Central memory CD8-positive, alpha-beta T cell (primary cell): ENCODE measurements around the gene ITGB8.

Experiments
- ATAC-seq: fragments of 150-1000 bp; cut with Tn5 transposase; replicated peaks from 2 replicates; pipeline ENCODE4 v1.10.0; 2022; ENCODE audit warnings: mild to moderate bottlenecking, moderate FRiP score, moderate number of reproducible peaks; ENCODE audit not compliant: poor library complexity, severe bottlenecking; ENCODE audit errors: extremely low read depth
- DNase-seq, 2 donors: peaks; one replicate each; pipeline ENCODE4 v3.0.0; 2021; ENCODE audit warnings: low spot score in 2 of 2
- H3K27ac Mint-ChIP-seq: one replicate; pipeline ENCODE4 v1.8.0; 2022; ENCODE audit warnings: low read depth, mild to moderate bottlenecking, moderate library complexity, mixed read lengths
- H3K27me3 Mint-ChIP-seq: one replicate; pipeline ENCODE4 v1.8.0; 2022; ENCODE audit warnings: mixed read lengths
- H3K36me3 Mint-ChIP-seq: one replicate; pipeline ENCODE4 v1.8.0; 2022; ENCODE audit warnings: mild to moderate bottlenecking, moderate library complexity, mixed read lengths; ENCODE audit not compliant: insufficient read depth
- H3K4me1 Mint-ChIP-seq: one replicate; pipeline ENCODE4 v1.8.0; 2022; ENCODE audit warnings: mixed read lengths
- H3K4me3 Mint-ChIP-seq: one replicate; pipeline ENCODE4 v1.8.0; 2022; ENCODE audit warnings: mild to moderate bottlenecking, moderate library complexity, mixed read lengths
- H3K9me3 Mint-ChIP-seq: one replicate; pipeline ENCODE4 v1.8.0; 2022; ENCODE audit warnings: mixed read lengths

ITGB8 gene

DNA sequence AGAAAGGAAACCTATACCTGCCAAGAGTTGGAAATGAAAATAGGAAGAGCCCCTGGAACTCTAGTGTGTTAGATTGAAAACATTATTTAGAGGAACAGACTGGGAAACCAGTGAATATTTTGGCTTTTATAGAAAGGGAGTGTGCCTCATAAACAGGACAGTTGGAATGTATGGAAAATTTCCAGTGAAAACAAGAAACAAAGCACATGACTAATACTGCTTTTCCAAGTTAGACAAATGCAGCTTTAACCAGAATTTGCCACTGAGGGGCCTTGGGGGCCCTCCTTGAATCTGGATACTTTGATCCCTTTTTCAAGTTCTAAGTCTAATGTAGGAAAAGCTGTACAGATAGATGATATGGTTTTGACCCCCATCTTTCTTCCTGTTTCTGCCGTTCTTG lies 21.2 kb downstream of the ITGB8 start:
- H3K27ac Mint-ChIP-seq = no peak overlapping the region
- no peak overlapping the region for H3K4me3 Mint-ChIP-seq
- ATAC-seq (no peak), DNase-seq (no peak)
- peaks cover 4% of the 10 kb centered on the region for H3K36me3 Mint-ChIP-seq
- no peaks in the 10 kb centered on the region for H3K27me3 Mint-ChIP-seq
- no peaks in the 10 kb centered on the region for H3K4me1 Mint-ChIP-seq
- H3K9me3 Mint-ChIP-seq = peaks cover 5% of the 10 kb centered on the region

GRCh38 chr7:20352573-20353306 lies 22.0 kb downstream of the ITGB8 start:
- Mint-ChIP-seq H3K4me3 (no peak overlapping the region), H3K36me3 (peaks cover 4% of the 10 kb centered on the region), H3K27ac (no peak overlapping the region), H3K4me1 (no peaks in the 10 kb centered on the region), H3K9me3 (no peaks in the 10 kb centered on the region), H3K27me3 (no peaks in the 10 kb centered on the region)
- DNase-seq (no peak), ATAC-seq (no peak)

DNA sequence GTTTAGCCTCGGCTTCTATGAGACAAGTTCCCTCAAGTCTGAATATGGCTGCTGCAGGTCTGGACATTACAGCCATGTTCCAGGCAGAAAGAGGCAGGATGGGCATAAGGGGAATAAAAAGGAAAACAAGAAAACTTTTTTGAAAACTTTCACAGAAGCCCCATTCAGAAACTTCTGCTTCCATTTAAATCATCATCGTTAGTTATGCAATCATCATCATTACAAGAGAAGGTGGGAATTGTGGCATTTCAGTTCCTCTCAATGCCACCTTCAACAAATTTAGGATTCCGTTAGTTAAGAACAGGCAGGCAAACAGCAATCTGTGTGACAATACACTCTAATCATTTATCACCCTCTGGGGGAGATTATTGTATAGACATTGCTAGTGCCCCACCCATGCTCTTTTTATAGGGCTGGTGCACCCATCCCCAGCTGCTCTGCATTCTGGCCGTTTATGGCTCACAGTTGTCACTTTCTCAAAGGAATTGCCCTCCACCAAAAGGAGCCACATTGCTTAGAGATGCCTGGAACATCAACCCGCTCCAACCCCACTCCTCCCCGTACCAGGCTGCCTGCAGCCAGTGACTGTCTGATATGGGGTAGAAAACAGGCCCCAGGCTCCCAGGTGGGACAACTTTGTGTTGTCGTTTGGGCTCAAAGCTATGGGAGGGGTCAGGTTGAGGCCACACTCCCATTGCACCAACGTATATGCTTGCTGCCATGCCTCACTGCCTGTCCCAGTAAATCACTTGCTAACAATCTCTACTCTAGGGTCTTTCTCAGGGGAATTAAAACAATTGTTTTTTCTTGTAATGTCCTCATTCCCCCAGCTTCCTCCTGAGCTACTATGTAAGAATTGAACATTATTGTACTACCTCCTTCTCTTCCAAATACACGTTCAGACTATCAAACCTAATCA lies 24.2 kb downstream of the ITGB8 start:
- DNase-seq = no peak
- Mint-ChIP-seq H3K27ac (no peak overlapping the region), H3K4me1 (no peaks in the 10 kb centered on the region), H3K4me3 (no peak overlapping the region), H3K36me3 (peaks cover 4% of the 10 kb centered on the region), H3K27me3 (no peaks in the 10 kb centered on the region), H3K9me3 (no peaks in the 10 kb centered on the region)
- ATAC-seq = no peak

GRCh38 chr7:20358106-20358505 lies 27.4 kb downstream of the ITGB8 start:
- H3K27ac Mint-ChIP-seq = no peak overlapping the region
- ATAC-seq (no peak), DNase-seq (no peak)
- H3K36me3 Mint-ChIP-seq = peaks cover 2% of the 10 kb centered on the region
- H3K27me3 Mint-ChIP-seq = no peaks in the 10 kb centered on the region
- H3K9me3 Mint-ChIP-seq = no peaks in the 10 kb centered on the region
- no peaks in the 10 kb centered on the region for H3K4me1 Mint-ChIP-seq
- H3K4me3 Mint-ChIP-seq = no peak overlapping the region

DNA sequence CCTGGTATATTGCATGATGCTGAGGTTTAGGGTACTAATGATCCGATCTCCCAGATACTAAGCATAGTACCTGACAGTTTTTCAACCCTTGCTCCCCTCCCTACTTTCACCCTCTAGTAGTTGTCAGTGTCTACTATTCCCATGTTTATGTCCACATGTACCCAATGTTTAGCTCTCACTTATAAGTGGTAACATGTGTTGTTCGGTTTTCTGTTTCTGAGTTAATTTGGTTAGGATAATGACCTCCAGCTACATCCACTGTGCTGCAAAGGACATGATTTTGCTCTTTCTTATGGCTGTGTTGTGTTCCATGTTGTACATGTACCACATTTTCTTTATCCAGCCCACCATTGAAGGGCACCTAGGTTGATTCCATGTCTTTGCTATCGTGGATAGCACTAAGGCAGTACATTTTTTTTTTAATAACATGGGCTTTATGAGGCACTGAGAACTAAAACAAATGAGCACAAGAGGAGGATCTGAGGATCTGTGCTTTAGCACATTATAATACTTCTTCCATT lies 28.1 kb downstream of the ITGB8 start:
- Mint-ChIP-seq H3K27ac (no peak overlapping the region), H3K27me3 (no peaks in the 10 kb centered on the region), H3K4me1 (no peaks in the 10 kb centered on the region), H3K4me3 (no peak overlapping the region), H3K36me3 (peaks cover 2% of the 10 kb centered on the region), H3K9me3 (no peaks in the 10 kb centered on the region)
- DNase-seq (no peak), ATAC-seq (no peak)

- H3K4me1 Mint-ChIP-seq = no peaks in the 10 kb centered on the region
- H3K36me3 Mint-ChIP-seq = peaks cover 2% of the 10 kb centered on the region
- no peaks in the 10 kb centered on the region for H3K27me3 Mint-ChIP-seq
- H3K27ac Mint-ChIP-seq = no peak overlapping the region
- H3K9me3 Mint-ChIP-seq = no peaks in the 10 kb centered on the region
- ATAC-seq (no peak), DNase-seq (no peak)
- no peak overlapping the region for H3K4me3 Mint-ChIP-seq
These were observed 28.8 kb downstream of the ITGB8 start for GRCh38 chr7:20359341-20359963.

DNA sequence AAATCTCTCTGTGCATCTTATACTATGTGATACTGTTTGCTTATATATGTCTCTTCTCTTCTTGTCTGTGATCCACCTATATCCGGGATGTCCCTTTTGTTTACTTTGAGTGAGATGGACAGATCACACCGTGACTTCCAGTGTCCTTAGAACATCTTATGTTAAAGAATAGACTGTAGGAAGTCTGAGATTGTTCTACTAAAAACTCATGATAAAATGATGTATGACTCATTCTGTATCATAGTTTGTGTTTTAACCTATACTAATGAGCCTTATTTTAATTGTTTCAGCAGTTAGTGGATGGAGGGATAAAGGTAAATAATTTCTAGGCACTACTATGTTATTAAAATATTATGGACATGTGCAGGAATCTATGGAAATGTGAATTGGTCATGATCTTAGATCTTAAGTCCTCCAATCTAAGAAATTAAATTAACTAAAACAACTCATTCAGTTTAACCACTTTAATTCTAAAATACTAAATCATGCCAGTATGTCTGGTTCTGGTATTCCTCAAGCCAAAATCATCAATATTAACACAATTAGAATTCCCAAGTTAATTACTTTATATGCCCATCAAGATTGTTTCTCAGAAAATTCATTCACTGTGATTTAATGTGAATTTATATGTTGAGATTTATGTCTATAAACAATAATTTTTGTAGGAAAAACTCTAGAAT lies 32.0 kb downstream of the ITGB8 start:
- no peak overlapping the region for H3K27ac Mint-ChIP-seq
- no peaks in the 10 kb centered on the region for H3K9me3 Mint-ChIP-seq
- H3K27me3 Mint-ChIP-seq = no peaks in the 10 kb centered on the region
- no peaks in the 10 kb centered on the region for H3K36me3 Mint-ChIP-seq
- no peak overlapping the region for H3K4me3 Mint-ChIP-seq
- H3K4me1 Mint-ChIP-seq = no peaks in the 10 kb centered on the region
- DNase-seq (no peak), ATAC-seq (no peak)

- H3K36me3 Mint-ChIP-seq = no peaks in the 10 kb centered on the region
- no peaks in the 10 kb centered on the region for H3K9me3 Mint-ChIP-seq
- H3K27ac Mint-ChIP-seq = no peak overlapping the region
- ATAC-seq (no peak), DNase-seq (no peak)
- no peaks in the 10 kb centered on the region for H3K27me3 Mint-ChIP-seq
- no peaks in the 10 kb centered on the region for H3K4me1 Mint-ChIP-seq
- H3K4me3 Mint-ChIP-seq = no peak overlapping the region
These were observed 34.0 kb downstream of the ITGB8 start for GRCh38 chr7:20364571-20365196.

DNA sequence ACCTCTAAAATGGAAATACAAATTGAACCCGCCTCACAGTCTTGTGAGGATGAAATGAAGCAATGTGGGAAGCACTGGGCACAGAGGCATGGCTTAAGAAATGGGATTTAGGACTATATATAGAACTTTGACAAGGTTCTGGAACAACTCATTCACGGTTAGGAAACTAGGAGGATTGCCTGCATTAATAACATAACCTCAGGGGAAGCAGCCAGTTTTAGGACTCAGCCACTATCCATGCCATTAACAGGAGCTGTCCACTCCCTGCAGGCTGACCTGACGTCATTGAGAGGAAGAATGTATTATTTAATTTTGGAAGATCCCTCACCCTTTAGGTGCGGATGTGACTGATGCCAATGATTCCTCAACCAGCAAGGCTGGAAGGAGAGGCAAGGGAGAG lies 34.8 kb downstream of the ITGB8 start:
- no peak overlapping the region for H3K27ac Mint-ChIP-seq
- DNase-seq = no peak
- H3K27me3 Mint-ChIP-seq = no peaks in the 10 kb centered on the region
- H3K9me3 Mint-ChIP-seq = no peaks in the 10 kb centered on the region
- no peak overlapping the region for H3K4me3 Mint-ChIP-seq
- no peaks in the 10 kb centered on the region for H3K4me1 Mint-ChIP-seq
- no peaks in the 10 kb centered on the region for H3K36me3 Mint-ChIP-seq
- no peak for ATAC-seq

DNA sequence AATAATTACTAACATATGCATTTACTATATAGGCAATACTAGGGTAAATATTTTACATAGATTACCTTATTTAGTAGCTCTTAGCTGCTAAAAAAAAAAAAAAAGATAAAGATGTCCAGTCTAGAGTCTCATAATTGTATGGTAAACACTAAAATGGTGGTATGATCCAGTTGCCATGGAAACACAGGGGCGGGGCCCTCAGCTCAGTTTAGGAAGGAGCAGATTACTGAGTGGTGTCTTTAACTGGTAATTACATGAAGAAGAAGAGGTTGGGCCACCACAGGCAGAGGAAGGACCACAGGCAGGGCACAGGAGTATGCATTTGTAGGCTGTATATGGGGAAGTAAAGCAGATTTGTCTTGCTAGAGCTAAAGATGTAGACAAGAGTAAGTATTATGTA lies 43.7 kb downstream of the ITGB8 start:
- Mint-ChIP-seq H3K4me3 (no peak overlapping the region), H3K4me1 (no peaks in the 10 kb centered on the region), H3K27me3 (no peaks in the 10 kb centered on the region), H3K27ac (no peak overlapping the region), H3K36me3 (peaks cover 2% of the 10 kb centered on the region), H3K9me3 (no peaks in the 10 kb centered on the region)
- DNase-seq (no peak), ATAC-seq (no peak)

DNA sequence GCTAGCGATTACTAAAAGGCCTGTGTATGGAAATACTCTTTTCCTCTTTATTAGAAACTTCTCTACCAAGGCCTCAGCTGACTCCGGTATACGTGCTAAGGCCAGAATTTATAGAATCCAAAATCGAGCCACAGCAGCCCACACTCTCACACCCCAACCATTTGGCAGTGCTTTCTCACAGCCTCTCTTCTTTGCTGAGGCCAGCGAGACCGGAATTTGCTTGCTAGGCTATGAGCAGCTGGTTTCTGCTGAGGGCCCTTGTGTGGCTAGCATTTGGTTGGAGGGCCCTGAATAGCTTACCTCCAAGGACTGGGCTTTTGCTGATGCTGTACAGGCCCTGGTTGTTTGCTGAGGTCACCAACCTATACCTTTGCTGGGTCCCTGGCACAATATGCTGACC lies 46.1 kb downstream of the ITGB8 start:
- H3K27ac Mint-ChIP-seq = no peak overlapping the region
- no peak overlapping the region for H3K4me3 Mint-ChIP-seq
- no peak for ATAC-seq
- no peaks in the 10 kb centered on the region for H3K27me3 Mint-ChIP-seq
- H3K4me1 Mint-ChIP-seq = no peaks in the 10 kb centered on the region
- peaks cover 2% of the 10 kb centered on the region for H3K36me3 Mint-ChIP-seq
- DNase-seq = no peak
- no peaks in the 10 kb centered on the region for H3K9me3 Mint-ChIP-seq
